NCI-H345 treated with DMSO at 0.1 percent for 48 hours (cell line): ENCODE results near the gene WBP2NL.
A peak's percentile ranks its signal among the peaks of the same experiment; 100 is the strongest.
"Not testable (repeated sequence)": the region's sequence is repeated elsewhere in the genome, so short reads cannot be mapped to it uniquely, and the experiment has no call there.

Experiments used
- DNase-seq: peaks from one replicate; lab custom pipeline; 2025; ENCODE audit not compliant: unreplicated experiment; lab: John Stamatoyannopoulos, UW

The WBP2NL gene, protein sequence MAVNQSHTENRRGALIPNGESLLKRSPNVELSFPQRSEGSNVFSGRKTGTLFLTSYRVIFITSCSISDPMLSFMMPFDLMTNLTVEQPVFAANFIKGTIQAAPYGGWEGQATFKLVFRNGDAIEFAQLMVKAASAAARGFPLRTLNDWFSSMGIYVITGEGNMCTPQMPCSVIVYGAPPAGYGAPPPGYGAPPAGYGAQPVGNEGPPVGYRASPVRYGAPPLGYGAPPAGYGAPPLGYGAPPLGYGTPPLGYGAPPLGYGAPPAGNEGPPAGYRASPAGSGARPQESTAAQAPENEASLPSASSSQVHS

DNA sequence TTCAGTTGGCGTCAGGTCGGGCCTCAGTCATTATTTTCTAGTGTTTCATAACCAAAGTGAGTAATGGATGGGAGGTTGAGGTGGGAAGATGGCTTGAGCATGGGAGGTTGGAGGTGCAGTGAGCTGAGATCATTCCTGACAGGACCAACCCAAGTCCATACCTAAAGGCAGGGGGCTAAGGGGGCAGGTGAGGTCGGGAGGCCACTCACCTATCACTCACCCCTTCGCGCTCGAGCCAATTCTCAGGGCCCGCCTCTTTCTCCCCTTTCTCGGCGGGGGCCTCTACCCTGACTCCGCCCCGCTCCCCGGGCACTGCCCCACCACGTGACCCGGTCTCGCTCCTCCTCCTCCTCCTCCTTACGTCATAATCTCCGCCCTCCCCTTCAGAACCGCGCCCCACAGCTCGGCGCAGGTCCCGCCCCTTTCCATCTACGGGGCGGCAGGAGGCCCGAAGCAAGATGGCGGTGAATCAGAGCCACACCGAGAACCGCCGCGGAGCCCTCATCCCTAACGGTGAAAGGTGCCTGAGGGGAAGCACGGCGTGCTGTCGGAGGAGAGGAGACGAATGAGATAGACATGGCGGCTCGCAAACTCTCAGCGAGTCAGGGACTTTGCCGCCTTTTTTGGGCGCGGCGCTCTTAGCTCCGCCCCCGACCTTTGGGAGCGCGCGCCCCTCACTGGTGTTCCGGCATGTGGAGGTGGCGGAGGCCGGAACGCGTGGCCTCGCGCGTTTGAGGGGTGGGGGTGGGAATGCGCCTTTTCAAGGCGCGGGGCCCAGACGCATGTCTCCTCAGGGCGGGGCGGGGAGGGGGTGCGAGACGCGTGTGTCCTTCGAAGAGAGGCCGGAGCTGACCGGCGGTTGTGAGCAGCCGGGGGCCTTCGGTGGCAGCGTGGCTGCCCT is at the start of gene WBP2NL:
Gene WBP2NL (plus strand): TSS at position 428 of the 901 bp plus-strand sequence. CDS start 31 bp downstream, at position 459.
- peak; percentile 53 for DNase-seq

GRCh38 chr22:41948928-41949296 is 49.7 kb upstream of the WBP2NL start:
- not testable (repeated sequence) for DNase-seq

- no peak for DNase-seq
Observed at GRCh38 chr22:41949297-41949965, 49.2 kb upstream of the WBP2NL start.

GRCh38 chr22:41951898-41952474 is 46.6 kb upstream of the WBP2NL start, which contains the start of gene SMIM45:
SMIM45 (plus strand) TSS chr22:41952150.
- no peak for DNase-seq

DNA sequence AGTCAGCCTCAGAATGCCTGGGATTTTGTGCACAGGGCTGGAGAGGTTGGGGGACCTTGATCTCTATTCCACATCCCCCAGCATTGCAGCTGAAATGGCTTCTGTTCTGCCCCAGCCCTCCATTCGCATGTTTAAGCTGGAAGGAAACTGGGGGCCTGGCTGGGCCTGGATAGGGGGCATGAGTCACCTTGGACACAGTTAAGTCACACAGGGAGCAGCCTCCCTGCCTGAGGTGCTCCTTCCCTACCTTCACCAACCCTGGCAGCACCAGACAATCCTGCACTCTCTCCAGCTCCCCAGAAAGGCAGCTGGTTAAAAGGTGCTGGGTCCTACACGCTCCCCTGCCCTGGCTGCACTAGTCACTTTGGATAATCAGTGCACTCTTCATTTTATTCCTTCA is 45.9 kb upstream of the WBP2NL start:
- no peak for DNase-seq

DNA sequence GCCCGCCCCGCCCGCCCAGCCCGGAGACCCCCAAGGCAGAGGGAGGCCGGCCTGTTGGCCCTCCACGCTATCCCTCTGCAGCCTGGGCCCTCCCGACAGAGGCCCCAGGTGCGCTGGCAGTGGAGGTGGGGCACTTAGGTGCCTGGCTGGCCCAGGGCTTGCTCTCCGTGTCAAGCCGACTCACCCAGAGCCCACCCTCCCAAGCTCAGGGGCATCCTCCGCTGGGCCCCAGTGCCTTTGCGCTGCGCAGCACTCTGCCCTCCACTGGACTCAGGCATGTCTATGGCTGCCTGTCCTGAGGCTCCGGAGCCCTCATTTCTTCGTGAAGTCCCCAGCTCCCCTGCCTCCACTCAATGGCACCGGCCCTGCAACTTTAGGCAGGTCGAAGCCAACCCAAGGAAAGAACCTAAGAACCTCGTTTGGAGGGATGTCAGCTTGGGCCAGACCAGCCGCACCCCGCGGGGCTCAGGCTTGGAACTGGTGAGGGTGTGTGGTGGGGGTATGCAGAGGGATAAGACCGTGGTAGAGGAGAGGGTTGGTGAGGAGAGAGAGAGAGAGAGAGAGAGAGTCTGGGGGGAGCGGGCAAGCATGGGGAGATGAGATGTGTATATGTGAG is 40.5 kb upstream of the WBP2NL start:
- DNase-seq, result no peak

DNA sequence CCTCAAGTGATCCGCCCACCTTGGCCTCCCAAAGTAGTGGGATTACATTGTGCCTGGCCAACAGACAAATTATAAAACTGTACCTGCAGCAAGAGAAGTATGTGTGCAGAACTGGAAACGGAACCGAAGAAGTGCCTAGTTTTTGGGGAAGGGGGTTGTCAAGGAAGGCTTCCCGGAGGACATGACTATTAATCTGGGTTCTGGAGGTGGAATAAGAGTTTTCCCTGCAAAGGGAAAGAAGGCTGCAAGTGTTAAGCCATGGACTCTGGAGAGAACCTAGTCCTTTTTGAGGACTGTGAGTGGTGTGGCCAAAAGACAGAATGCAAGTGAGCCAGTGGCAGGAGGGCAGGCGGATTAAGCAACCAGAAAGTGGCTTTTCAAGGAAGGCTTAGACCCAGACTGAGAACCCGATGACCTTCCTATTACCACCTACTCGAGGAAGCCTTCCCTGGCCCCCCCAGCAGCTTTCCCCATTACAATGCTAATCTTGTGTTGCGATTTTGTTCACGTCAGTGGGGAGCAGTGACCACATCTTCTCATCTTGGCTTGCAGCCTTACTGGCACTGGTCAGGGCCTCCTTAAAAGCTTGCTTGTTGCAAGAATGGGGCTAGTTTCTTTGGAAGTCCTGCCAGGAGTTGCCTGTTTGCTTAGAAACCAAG is 35.0 kb upstream of the WBP2NL start:
- no peak for DNase-seq

DNA sequence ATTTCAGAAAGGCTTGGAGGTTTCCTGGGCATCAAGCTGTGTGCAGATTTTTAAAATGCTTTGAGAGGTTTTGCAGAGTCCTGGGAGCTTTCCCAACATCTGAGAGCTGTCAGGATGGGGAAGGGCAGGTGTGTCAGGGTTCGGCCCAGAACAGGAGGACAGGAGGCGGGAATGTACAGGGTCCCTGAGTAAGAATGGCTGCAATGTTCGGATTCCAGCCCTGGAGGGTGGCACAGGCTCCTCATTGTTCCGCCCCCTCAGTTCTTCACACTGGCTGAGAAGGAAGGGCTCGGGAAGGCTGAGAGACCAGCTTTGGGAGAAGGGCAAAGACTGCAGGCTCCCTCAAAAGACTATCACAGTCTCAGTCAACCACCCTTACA is 34.5 kb upstream of the WBP2NL start:
- DNase-seq, result no peak

- no peak for DNase-seq
Observed at GRCh38 chr22:41966225-41966606, 32.4 kb upstream of the WBP2NL start.

GRCh38 chr22:41966607-41967240 is 31.9 kb upstream of the WBP2NL start:
- DNase-seq, result no peak

DNA sequence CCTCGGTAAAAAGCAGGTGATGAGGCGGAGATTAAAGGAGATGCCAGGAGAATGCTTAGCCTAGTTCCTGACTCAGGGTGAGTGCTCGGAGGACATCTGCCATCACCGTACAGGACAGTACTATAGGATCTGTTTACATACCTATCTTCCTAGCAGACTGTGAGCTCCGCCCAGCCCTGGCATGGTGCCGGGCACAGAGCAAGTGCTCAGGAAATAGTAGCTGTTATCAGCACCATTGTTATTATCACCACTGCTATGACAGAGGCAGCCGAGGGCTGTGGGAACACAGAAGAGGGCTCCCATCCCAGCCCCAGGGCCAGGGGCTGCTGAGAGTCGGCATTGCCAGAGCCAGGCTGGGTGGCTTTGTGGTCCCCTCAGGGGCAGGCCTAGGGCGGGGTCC is 30.0 kb upstream of the WBP2NL start:
- DNase-seq, result peak; percentile 60

- DNase-seq, result no peak
Observed at GRCh38 chr22:41969110-41969646, 29.4 kb upstream of the WBP2NL start, which contains the start of gene SEPTIN3. SEPTIN3 (plus strand) TSS chr22:41969443; CDS start chr22:41971493, 2,050 bp downstream.

DNA sequence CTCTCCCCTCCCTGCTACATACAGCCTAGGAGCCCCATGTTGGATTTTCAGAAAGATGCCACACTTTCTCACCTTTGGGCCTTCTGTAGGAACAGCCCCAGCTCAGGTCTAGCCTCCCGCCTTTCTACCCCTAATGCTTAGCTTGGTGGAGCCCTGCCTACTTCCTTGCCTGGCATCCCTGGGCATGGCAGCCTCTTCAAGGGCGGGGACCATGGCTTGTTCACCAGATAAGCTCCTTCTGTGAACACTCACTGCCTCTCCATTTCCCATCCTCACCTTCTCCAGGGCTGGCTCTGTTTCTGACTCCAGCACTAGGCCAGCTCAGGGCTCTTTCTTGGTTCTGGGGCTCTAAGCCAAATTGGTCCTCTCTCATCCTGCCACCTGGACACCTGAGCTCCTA is 28.0 kb upstream of the WBP2NL start:
- DNase-seq, result no peak

DNA sequence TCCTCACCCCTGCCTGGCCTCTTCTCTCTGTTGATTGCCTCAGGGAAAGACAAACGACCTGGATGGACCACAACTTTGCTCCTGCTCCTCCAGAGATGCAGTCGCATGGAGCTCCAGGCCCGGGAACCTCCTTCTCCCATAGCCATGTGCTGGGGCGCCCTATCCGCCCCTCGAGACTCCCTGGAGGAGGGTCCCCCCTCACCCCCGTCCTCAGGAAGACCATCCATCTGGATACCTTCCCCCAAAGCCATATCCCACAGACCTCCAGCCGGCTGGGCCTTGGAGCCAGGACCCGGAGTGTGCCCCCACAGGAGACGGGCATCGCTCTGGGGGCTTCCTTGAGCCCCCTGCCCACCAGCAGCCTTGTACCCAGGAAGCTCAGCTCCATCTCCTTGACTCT is 27.2 kb upstream of the WBP2NL start:
- no peak for DNase-seq

GRCh38 chr22:41974691-41975290 is 23.8 kb upstream of the WBP2NL start:
- no peak for DNase-seq

- DNase-seq, result no peak
Observed at GRCh38 chr22:41975299-41976069, 23.1 kb upstream of the WBP2NL start.

DNA sequence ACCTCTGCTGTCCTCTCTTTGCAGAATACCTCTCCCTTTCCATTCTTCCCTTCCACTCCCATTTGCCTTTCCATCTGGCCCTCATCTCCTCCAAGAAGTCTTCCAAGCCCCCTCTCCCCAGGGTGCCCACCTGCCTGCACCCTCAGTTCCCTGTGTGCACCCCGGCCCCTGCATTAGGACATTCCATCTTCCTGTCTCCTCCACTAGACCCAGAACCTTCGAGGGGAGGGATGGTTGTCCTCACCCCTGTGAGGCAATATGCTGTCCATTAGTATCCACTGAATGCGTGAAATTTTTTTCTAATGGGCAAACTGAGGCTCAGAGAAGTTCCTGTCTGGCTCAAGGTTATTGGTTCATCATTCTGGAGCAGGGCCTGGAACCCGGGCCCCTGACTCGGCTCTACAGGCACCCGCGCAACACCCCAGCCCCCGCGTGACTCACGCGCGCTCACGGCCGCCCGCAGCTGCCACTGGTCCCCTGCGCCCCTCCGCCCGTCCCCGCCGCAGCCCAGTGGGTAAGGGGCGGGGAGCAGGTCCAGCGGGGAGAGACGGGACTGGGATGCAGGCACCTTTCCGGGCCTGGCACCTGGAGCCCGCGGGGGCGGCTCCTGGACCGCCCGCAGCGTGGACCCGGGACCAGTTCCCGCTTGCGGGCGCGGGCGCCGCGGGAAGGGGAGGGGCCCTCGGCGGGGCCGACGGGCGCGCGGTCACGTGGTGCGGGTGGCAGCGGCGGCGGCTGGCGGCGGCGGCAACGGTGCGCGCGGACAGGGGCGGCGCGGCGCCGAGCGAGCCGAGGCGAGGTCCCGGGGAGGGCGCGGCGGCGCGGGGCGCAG is 22.3 kb upstream of the WBP2NL start:
- DNase-seq, result no peak
